Esophagus (tissue), 2 donors: ENCODE results near the gene SIM2. TPM values are rescaled to one million over a fixed set of nuclear protein-coding genes. Genes with fewer than 3 reads are reported as not detected.

Source experiments
- H3K27ac ChIP-seq, 2 donors: one replicate each; pipeline ENCODE4 v1.5.1; 2013; ENCODE audit warnings: low read depth in 2 of 2, mild to moderate bottlenecking in 2 of 2, inconsistent platforms in 1 of 2, low read length in 1 of 2, moderate library complexity in 1 of 2
- H3K27me3 ChIP-seq, 2 donors: one replicate each; pipeline ENCODE4 v1.6.1; 2013; ENCODE audit warnings: low read length in 2 of 2, control low read depth in 1 of 2, mild to moderate bottlenecking in 1 of 2; ENCODE audit not compliant: insufficient read depth in 2 of 2, control insufficient read depth in 1 of 2
- H3K36me3 ChIP-seq, 2 donors: one replicate each; pipeline ENCODE4 v1.6.1; 2013; ENCODE audit warnings: low read length in 1 of 2; ENCODE audit not compliant: control insufficient read depth in 2 of 2, insufficient read depth in 2 of 2
- H3K4me1 ChIP-seq, 2 donors: one replicate each; pipeline ENCODE4 v1.6.1; 2013; ENCODE audit warnings: low read length in 1 of 2; ENCODE audit not compliant: control insufficient read depth in 2 of 2, insufficient read depth in 2 of 2
- H3K4me3 ChIP-seq, 2 donors: one replicate each; pipeline ENCODE4 v1.5.1; 2013; ENCODE audit warnings: low read length in 2 of 2, mild to moderate bottlenecking in 2 of 2, low read depth in 1 of 2, moderate library complexity in 1 of 2
- H3K9me3 ChIP-seq, 2 donors: one replicate each; pipeline ENCODE4 v1.6.1; 2013; ENCODE audit warnings: mild to moderate bottlenecking in 2 of 2, low read depth in 1 of 2, low read length in 1 of 2, moderate library complexity in 1 of 2; ENCODE audit not compliant: control insufficient read depth in 2 of 2, insufficient read depth in 1 of 2
- WGBS, 2 donors: extraction: QIAGEN DNeasy Blood & Tissue Kit; methylation state at CpG; one replicate each; pipeline ENCODE4 v1.1.7; 2013; 5-methylcytosine and 5-hydroxymethylcytosine counted together
- polyA plus RNA-seq, 2 donors: library from polyadenylated mRNA; stranded (reverse); fragments of 200-250 nt; gene quantifications; one replicate each; pipeline ENCODE4 v1.2.3, GENCODE V29; 2013
- donor health status: healthy with polysubstance abuse.
- donor health status: Bipolar disorder and iron deficiency.

SIM2 gene
- polyA plus RNA-seq, 2 donors = 18.7 to 42.9 TPM

GRCh38 chr21:36732217-36732616 is 33.3 kb downstream of the SIM2 start:
- Histone ChIP-seq H3K4me3 (no peak overlapping the region), H3K4me1 (no peaks in the 10 kb centered on the region), H3K9me3 (no peaks in the 10 kb centered on the region), H3K27me3 (no peaks in the 10 kb centered on the region), H3K36me3 (peaks cover 0 to 32% of the 10 kb centered on the region in 2 donors), H3K27ac (no peak overlapping the region)
- WGBS, 2 donors = 75 to 76% methylated on average over 14 of the region's 14 CpGs

GRCh38 chr21:36732761-36733160 is 33.8 kb downstream of the SIM2 start:
- H3K36me3 ChIP-seq = peaks cover 0 to 32% of the 10 kb centered on the region in 2 donors
- H3K9me3 ChIP-seq = no peaks in the 10 kb centered on the region
- no peaks in the 10 kb centered on the region for H3K27me3 ChIP-seq
- no peak overlapping the region for H3K4me3 ChIP-seq
- H3K4me1 ChIP-seq = no peaks in the 10 kb centered on the region
- no peak overlapping the region for H3K27ac ChIP-seq
- 88 to 90% methylated on average over 7 of the region's 7 CpGs for WGBS, 2 donors

GRCh38 chr21:36733857-36734256 is 34.9 kb downstream of the SIM2 start:
- Histone ChIP-seq H3K9me3 (no peaks in the 10 kb centered on the region), H3K4me3 (no peak overlapping the region), H3K4me1 (no peaks in the 10 kb centered on the region), H3K36me3 (peaks cover 0 to 28% of the 10 kb centered on the region in 2 donors), H3K27me3 (no peaks in the 10 kb centered on the region), H3K27ac (no peak overlapping the region)
- 89 to 94% methylated on average over 6 of the region's 6 CpGs for WGBS, 2 donors

GRCh38 chr21:36734367-36735200 is 35.7 kb downstream of the SIM2 start:
- H3K4me3 ChIP-seq = no peak overlapping the region
- H3K27ac ChIP-seq = no peak overlapping the region
- no peaks in the 10 kb centered on the region for H3K9me3 ChIP-seq
- H3K4me1 ChIP-seq = no peaks in the 10 kb centered on the region
- peaks cover 0 to 28% of the 10 kb centered on the region in 2 donors for H3K36me3 ChIP-seq
- WGBS, 2 donors = 91 to 92% methylated on average over 9 of the region's 9 CpGs
- no peaks in the 10 kb centered on the region for H3K27me3 ChIP-seq

GRCh38 chr21:36735201-36735515 is 36.2 kb downstream of the SIM2 start:
- Histone ChIP-seq H3K4me1 (no peaks in the 10 kb centered on the region), H3K4me3 (no peak overlapping the region), H3K27me3 (no peaks in the 10 kb centered on the region), H3K9me3 (no peaks in the 10 kb centered on the region), H3K36me3 (peaks cover 0 to 26% of the 10 kb centered on the region in 2 donors), H3K27ac (no peak overlapping the region)
- 69 to 73% methylated on average over 4 of the region's 4 CpGs for WGBS, 2 donors

- Histone ChIP-seq H3K4me1 (no peaks in the 10 kb centered on the region), H3K9me3 (no peaks in the 10 kb centered on the region), H3K4me3 (no peak overlapping the region), H3K36me3 (peaks cover 0 to 27% of the 10 kb centered on the region in 2 donors), H3K27me3 (no peaks in the 10 kb centered on the region), H3K27ac (no peak overlapping the region)
- 77 to 79% methylated on average over 15 of the region's 15 CpGs for WGBS, 2 donors
These were observed 36.9 kb downstream of the SIM2 start for GRCh38 chr21:36735724-36736320.

GRCh38 chr21:36738489-36739126 is 39.7 kb downstream of the SIM2 start:
- H3K9me3 ChIP-seq = no peaks in the 10 kb centered on the region
- peaks cover 0 to 23% of the 10 kb centered on the region in 2 donors for H3K36me3 ChIP-seq
- H3K4me1 ChIP-seq = no peaks in the 10 kb centered on the region
- H3K27ac ChIP-seq = no peak overlapping the region
- no peaks in the 10 kb centered on the region for H3K27me3 ChIP-seq
- 70 to 75% methylated on average over 12 of the region's 12 CpGs for WGBS, 2 donors
- no peak overlapping the region for H3K4me3 ChIP-seq

- Histone ChIP-seq H3K27ac (no peak overlapping the region), H3K4me1 (no peaks in the 10 kb centered on the region), H3K9me3 (no peaks in the 10 kb centered on the region), H3K27me3 (no peaks in the 10 kb centered on the region), H3K36me3 (peaks cover 0 to 21% of the 10 kb centered on the region in 2 donors), H3K4me3 (no peak overlapping the region)
- WGBS, 2 donors = 79 to 81% methylated on average over 21 of the region's 21 CpGs
These were observed 42.6 kb downstream of the SIM2 start for GRCh38 chr21:36741506-36741905.

GRCh38 chr21:36743008-36743407 is 44.1 kb downstream of the SIM2 start:
- 84 to 92% methylated on average over 7 of the region's 7 CpGs for WGBS, 2 donors
- Histone ChIP-seq H3K4me3 (no peak overlapping the region), H3K9me3 (no peaks in the 10 kb centered on the region), H3K27ac (no peak overlapping the region), H3K4me1 (no peaks in the 10 kb centered on the region), H3K27me3 (no peaks in the 10 kb centered on the region), H3K36me3 (peaks cover 0 to 21% of the 10 kb centered on the region in 2 donors)
